CD14-positive monocyte (primary cell): ENCODE results near the gene TAS1R3. TPM values are rescaled to one million over a fixed set of nuclear protein-coding genes. Genes with fewer than 3 reads are reported as not detected.

ENCODE experiments used
- DNase-seq, 3 donors: peaks; one replicate each; pipeline ENCODE4 v3.0.0-alpha.2; 2011 to 2022
- H2AFZ ChIP-seq: 2 replicates; pipeline ENCODE4 v1.6.0; 2012; ENCODE audit warnings: mild to moderate bottlenecking, low read depth, low read length, inconsistent platforms; ENCODE audit not compliant: insufficient read depth, poor library complexity, severe bottlenecking
- H3K27ac ChIP-seq, 2 donors: 1 replicate in 1 of 2; 2 replicates in 1 of 2; pipeline ENCODE4 v1.5.1; 2012 to 2013; ENCODE audit warnings: low read length in 2 of 2, control low read depth in 1 of 2, inconsistent platforms in 1 of 2, low read depth in 1 of 2, mild to moderate bottlenecking in 1 of 2
- H3K27me3 ChIP-seq, 2 donors: one replicate each; pipeline versions ENCODE4 v1.6.0 to v1.6.1; 2011 to 2013; ENCODE audit warnings: low read length in 2 of 2; ENCODE audit not compliant: control insufficient read depth in 2 of 2, insufficient read depth in 2 of 2
- H3K36me3 ChIP-seq, 2 donors: replicated peaks in 1 of 2; 1 replicate in 1 of 2; 2 replicates in 1 of 2; pipeline versions ENCODE4 v1.5.1 to v1.6.1; 2012 to 2013; ENCODE audit warnings: low read length in 2 of 2, control low read depth in 1 of 2, inconsistent platforms in 1 of 2, mild to moderate bottlenecking in 1 of 2; ENCODE audit not compliant: insufficient read depth in 2 of 2, control insufficient read depth in 1 of 2
- H3K4me1 ChIP-seq, 2 donors: 1 replicate in 1 of 2; 2 replicates in 1 of 2; pipeline versions ENCODE4 v1.5.1 to v1.6.1; 2012 to 2013; ENCODE audit warnings: low read length in 2 of 2, control low read depth in 1 of 2, inconsistent platforms in 1 of 2, mild to moderate bottlenecking in 1 of 2, moderate library complexity in 1 of 2; ENCODE audit not compliant: insufficient read depth in 2 of 2, control insufficient read depth in 1 of 2
- H3K4me2 ChIP-seq: replicated peaks from 2 replicates; pipeline ENCODE3; 2012; ENCODE audit warnings: low read length, moderate library complexity, mild to moderate bottlenecking; ENCODE audit not compliant: poor library complexity, severe bottlenecking; ENCODE audit errors: extremely low read depth
- H3K4me3 ChIP-seq, 3 experiments: fragments of 200-600 bp in 1 of 3; sonication (generic) in 1 of 3; replicated peaks in 1 of 3; 1 replicate in 2 of 3; 2 replicates in 1 of 3; pipeline ENCODE4 v1.5.1; 2011 to 2013; ENCODE audit warnings: low read length in 3 of 3, mild to moderate bottlenecking in 3 of 3, control low read depth in 2 of 3, low read depth in 2 of 3, inconsistent platforms in 1 of 3, moderate library complexity in 1 of 3
- H3K79me2 ChIP-seq: 2 replicates; pipeline ENCODE4 v1.6.0; 2012; ENCODE audit warnings: mild to moderate bottlenecking, control low read depth, inconsistent platforms, low read length, moderate library complexity; ENCODE audit not compliant: insufficient read depth
- H3K9ac ChIP-seq: 2 replicates; pipeline ENCODE4 v1.6.0; 2017; ENCODE audit warnings: low read length, mild to moderate bottlenecking; ENCODE audit not compliant: insufficient read depth, poor library complexity, severe bottlenecking
- H3K9me3 ChIP-seq, 2 donors: replicated peaks in 1 of 2; 1 replicate in 1 of 2; 2 replicates in 1 of 2; pipeline versions ENCODE4 v1.5.1 to v1.6.1; 2012 to 2013; ENCODE audit warnings: low read length in 2 of 2, control low read depth in 1 of 2; ENCODE audit not compliant: control insufficient read depth in 1 of 2, insufficient read depth in 1 of 2
- H4K20me1 ChIP-seq: 2 replicates; pipeline ENCODE4 v1.6.0; 2012; ENCODE audit warnings: mild to moderate bottlenecking, low read length, control low read depth, moderate library complexity; ENCODE audit not compliant: insufficient read depth
- H3K27ac Mint-ChIP-seq, 7 donors: one replicate each; pipeline ENCODE4 v1.8.0; 2020; ENCODE audit warnings: mild to moderate bottlenecking in 7 of 7, mixed read lengths in 7 of 7, moderate library complexity in 6 of 7, inconsistent platforms in 2 of 7
- H3K27me3 Mint-ChIP-seq, 3 donors: one replicate each; pipeline ENCODE4 v1.8.0; 2021 to 2022; ENCODE audit warnings: low read depth in 3 of 3, mild to moderate bottlenecking in 3 of 3, mixed read lengths in 3 of 3, moderate library complexity in 3 of 3, inconsistent platforms in 1 of 3
- H3K36me3 Mint-ChIP-seq, 2 donors: one replicate each; pipeline ENCODE4 v1.8.0; 2020; ENCODE audit warnings: mixed read lengths in 2 of 2, inconsistent platforms in 1 of 2, mild to moderate bottlenecking in 1 of 2
- H3K4me1 Mint-ChIP-seq: one replicate; pipeline ENCODE4 v1.8.0; 2020; ENCODE audit warnings: mild to moderate bottlenecking, mixed read lengths
- H3K4me3 Mint-ChIP-seq, 2 donors: one replicate each; pipeline ENCODE4 v1.8.0; 2020; ENCODE audit warnings: mild to moderate bottlenecking in 2 of 2, mixed read lengths in 2 of 2, moderate library complexity in 1 of 2
- H3K9me3 Mint-ChIP-seq, 7 donors: one replicate each; pipeline ENCODE4 v1.8.0; 2020 to 2022; ENCODE audit warnings: mixed read lengths in 7 of 7, mild to moderate bottlenecking in 6 of 7, moderate library complexity in 6 of 7, inconsistent platforms in 2 of 7
- WGBS: methylation state at CpG from one replicate; pipeline ENCODE4 v1.1.5; 2013; ENCODE audit warnings: missing lambda C conversion rate; ENCODE audit not compliant: insufficient coverage; 5-methylcytosine and 5-hydroxymethylcytosine counted together
- intact Hi-C, 2 donors: fragments of 100-400 bp; cut with micrococcal nuclease; formaldehyde crosslinking; loops; one replicate each; pipeline versions ENCODE4 v1.15.0 to v1.15.1; 2023
- polyA plus RNA-seq, 3 donors: library from polyadenylated mRNA; depleted of rRNA in 1 of 3; unstranded in 2 of 3; stranded (reverse) in 1 of 3; fragments of 300-500 nt in 2 of 3; fragments of >200 nt in 1 of 3; fragmentation: Illumina TruSeq in 2 of 3; gene quantifications; 1 replicate in 2 of 3; 2 replicates in 1 of 3; pipeline ENCODE4 v1.2.3, GENCODE V29; 2012 to 2021
- TF ChIP-seq, protein P1 (sequence below): fragments of 200-600 bp; IDR thresholded peaks from one replicate; pipeline ENCODE4 v1.8.0; 2022; ENCODE audit warnings: antibody characterized with exemption, mild to moderate bottlenecking

TAS1R3 gene
- polyA plus RNA-seq, 3 donors: 0.45 TPM; not detected in 2

DNA sequence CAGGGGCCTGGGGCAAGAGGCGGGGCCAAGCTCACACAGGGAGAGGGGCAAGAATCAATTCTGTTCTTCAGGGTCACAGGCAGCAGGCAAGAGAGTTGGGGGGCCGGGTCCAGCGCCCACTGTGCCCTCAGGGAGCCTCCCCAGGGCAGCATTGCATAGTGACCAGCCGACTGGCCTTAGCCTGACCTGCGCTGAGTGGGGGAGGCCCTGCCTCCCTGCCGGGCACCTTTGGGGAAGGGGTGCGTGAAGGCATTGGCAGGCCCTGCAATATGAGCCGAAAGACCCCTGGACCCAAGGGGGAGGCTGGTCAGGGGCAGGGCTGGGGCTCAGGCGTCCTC lies 38.7 kb upstream of the TAS1R3 start:
- H4K20me1 ChIP-seq: no peaks in the 10 kb centered on the region
- no peaks in the 10 kb centered on the region for H3K4me1 ChIP-seq
- no peak overlapping the region for H2AFZ ChIP-seq
- H3K4me1 Mint-ChIP-seq: no peaks in the 10 kb centered on the region
- peaks cover 2 to 14% of the 10 kb centered on the region in 2 donors for H3K36me3 Mint-ChIP-seq
- H3K4me2 ChIP-seq: no peak overlapping the region
- no peak overlapping the region for H3K27ac ChIP-seq
- H3K4me3 Mint-ChIP-seq: no peak overlapping the region
- no peak overlapping the region for H3K4me3 ChIP-seq
- no peak overlapping the region for H3K27ac Mint-ChIP-seq
- no peaks in the 10 kb centered on the region for H3K9me3 ChIP-seq
- no peak for DNase-seq
- H3K36me3 ChIP-seq: peaks cover 17 to 33% of the 10 kb centered on the region in 2 donors
- no peaks in the 10 kb centered on the region for H3K27me3 ChIP-seq
- peaks cover 0 to 10% (median 0%) of the 10 kb centered on the region in 7 donors for H3K9me3 Mint-ChIP-seq
- no peaks in the 10 kb centered on the region for H3K79me2 ChIP-seq
- 94% methylated on average over 9 of the region's 9 CpGs for WGBS
- intact Hi-C loops: loop anchor here in 1 of 2 donors (5.0 kb wide), 1 partner anchor 170 kb away; no protein-coding TSS in a partner anchor
- peaks cover 0 to 1% (median 0%) of the 10 kb centered on the region in 3 donors for H3K27me3 Mint-ChIP-seq
- H3K9ac ChIP-seq: no peak overlapping the region
- TF ChIP-seq, protein P1, sequence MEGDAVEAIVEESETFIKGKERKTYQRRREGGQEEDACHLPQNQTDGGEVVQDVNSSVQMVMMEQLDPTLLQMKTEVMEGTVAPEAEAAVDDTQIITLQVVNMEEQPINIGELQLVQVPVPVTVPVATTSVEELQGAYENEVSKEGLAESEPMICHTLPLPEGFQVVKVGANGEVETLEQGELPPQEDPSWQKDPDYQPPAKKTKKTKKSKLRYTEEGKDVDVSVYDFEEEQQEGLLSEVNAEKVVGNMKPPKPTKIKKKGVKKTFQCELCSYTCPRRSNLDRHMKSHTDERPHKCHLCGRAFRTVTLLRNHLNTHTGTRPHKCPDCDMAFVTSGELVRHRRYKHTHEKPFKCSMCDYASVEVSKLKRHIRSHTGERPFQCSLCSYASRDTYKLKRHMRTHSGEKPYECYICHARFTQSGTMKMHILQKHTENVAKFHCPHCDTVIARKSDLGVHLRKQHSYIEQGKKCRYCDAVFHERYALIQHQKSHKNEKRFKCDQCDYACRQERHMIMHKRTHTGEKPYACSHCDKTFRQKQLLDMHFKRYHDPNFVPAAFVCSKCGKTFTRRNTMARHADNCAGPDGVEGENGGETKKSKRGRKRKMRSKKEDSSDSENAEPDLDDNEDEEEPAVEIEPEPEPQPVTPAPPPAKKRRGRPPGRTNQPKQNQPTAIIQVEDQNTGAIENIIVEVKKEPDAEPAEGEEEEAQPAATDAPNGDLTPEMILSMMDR: no peak

DNA sequence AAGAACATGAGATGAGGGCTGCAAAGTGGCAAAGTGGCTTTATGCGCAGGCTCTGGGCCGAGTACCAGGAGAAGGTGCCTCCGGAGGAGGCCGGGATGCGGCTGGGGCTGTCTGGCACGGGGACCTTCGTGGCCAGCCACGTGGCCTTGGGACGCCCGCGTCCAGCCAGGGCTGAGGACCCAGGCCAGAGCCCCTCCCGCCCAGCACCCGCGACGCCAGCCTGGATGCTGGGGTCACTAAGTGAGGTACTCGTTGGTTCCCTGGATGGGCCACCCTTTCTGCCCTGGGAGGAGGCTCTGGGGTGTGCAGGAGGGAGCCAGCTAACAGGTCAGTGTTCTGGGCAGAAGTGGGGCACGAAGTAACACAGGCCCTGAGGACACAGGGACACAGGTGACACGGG lies 38.2 kb upstream of the TAS1R3 start:
- H3K27me3 Mint-ChIP-seq: peaks cover 0 to 1% (median 0%) of the 10 kb centered on the region in 3 donors
- intact Hi-C loops: loop anchor here in 1 of 2 donors (5.0 kb wide), 1 partner anchor 171 kb away; no protein-coding TSS in a partner anchor
- no peak overlapping the region for H3K9ac ChIP-seq

More for the DNA sequence above, 38.2 kb upstream of the TAS1R3 start:
- Histone ChIP-seq H3K4me1 (no peaks in the 10 kb centered on the region), H3K27me3 (no peaks in the 10 kb centered on the region), H3K27ac (no peak overlapping the region), H3K36me3 (peaks cover 19 to 37% of the 10 kb centered on the region in 2 donors), H2AFZ (no peak overlapping the region), H3K4me2 (no peak overlapping the region), H3K79me2 (no peaks in the 10 kb centered on the region), H3K4me3 (no peak overlapping the region), H4K20me1 (no peaks in the 10 kb centered on the region), H3K9me3 (no peaks in the 10 kb centered on the region)
- WGBS: 99% methylated on average over 18 of the region's 18 CpGs
- Mint-ChIP-seq H3K4me3 (no peak overlapping the region), H3K9me3 (peaks cover 0 to 10% (median 0%) of the 10 kb centered on the region in 7 donors), H3K36me3 (peaks cover 2 to 14% of the 10 kb centered on the region in 2 donors), H3K4me1 (no peaks in the 10 kb centered on the region), H3K27ac (no peak overlapping the region)
- no peak for DNase-seq
- TF ChIP-seq, protein P1: no peak
